ENCODE data around the gene KLHDC10. TPM values are rescaled to one million over a fixed set of nuclear protein-coding genes. Genes with fewer than 3 reads are reported as not detected.
"Not testable (repeated sequence)": the region's sequence is repeated elsewhere in the genome, so short reads cannot be mapped to it uniquely, and the experiment has no call there.

Gene KLHDC10
- total RNA-seq, 1 donor from 2014 or later, result 29.8 TPM

DNA sequence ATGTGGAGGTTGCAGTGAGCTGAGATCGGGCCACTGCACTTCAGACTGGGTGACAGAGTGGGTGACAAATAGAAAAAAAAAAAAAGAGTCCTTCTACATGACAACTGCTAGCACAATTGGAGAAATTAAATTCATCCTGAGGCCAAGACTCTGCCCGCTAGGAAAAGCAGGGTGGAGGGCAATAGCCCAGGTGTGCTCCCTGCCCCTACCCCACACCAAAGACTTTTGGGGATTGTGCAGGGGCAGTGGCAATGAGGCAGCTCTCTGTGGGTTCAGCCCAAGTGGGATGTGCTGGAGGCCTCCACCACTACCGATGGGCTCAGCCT, 73.6 kb downstream of the KLHDC10 start:
- Mint-ChIP-seq H3K9me3 (ENCODE audit: unreplicated experiment) (no peaks in the 10 kb centered on the region), H3K27me3 (ENCODE audit: unreplicated experiment) (peaks cover 7% of the 10 kb centered on the region), H3K4me1 (ENCODE audit: low read depth, unreplicated experiment) (peaks cover 20% of the 10 kb centered on the region), H3K36me3 (ENCODE audit: unreplicated experiment) (no peaks in the 10 kb centered on the region), H3K27ac (ENCODE audit: unreplicated experiment) (no peak overlapping the region), H3K4me3 (ENCODE audit: unreplicated experiment) (no peak overlapping the region)
- no peak for DNase-seq
- TF ChIP-seq, protein P1, sequence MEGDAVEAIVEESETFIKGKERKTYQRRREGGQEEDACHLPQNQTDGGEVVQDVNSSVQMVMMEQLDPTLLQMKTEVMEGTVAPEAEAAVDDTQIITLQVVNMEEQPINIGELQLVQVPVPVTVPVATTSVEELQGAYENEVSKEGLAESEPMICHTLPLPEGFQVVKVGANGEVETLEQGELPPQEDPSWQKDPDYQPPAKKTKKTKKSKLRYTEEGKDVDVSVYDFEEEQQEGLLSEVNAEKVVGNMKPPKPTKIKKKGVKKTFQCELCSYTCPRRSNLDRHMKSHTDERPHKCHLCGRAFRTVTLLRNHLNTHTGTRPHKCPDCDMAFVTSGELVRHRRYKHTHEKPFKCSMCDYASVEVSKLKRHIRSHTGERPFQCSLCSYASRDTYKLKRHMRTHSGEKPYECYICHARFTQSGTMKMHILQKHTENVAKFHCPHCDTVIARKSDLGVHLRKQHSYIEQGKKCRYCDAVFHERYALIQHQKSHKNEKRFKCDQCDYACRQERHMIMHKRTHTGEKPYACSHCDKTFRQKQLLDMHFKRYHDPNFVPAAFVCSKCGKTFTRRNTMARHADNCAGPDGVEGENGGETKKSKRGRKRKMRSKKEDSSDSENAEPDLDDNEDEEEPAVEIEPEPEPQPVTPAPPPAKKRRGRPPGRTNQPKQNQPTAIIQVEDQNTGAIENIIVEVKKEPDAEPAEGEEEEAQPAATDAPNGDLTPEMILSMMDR (IDR thresholded peaks at IDR 0.05; ENCODE audit: partially characterized antibody, unreplicated experiment), result no peak

DNA sequence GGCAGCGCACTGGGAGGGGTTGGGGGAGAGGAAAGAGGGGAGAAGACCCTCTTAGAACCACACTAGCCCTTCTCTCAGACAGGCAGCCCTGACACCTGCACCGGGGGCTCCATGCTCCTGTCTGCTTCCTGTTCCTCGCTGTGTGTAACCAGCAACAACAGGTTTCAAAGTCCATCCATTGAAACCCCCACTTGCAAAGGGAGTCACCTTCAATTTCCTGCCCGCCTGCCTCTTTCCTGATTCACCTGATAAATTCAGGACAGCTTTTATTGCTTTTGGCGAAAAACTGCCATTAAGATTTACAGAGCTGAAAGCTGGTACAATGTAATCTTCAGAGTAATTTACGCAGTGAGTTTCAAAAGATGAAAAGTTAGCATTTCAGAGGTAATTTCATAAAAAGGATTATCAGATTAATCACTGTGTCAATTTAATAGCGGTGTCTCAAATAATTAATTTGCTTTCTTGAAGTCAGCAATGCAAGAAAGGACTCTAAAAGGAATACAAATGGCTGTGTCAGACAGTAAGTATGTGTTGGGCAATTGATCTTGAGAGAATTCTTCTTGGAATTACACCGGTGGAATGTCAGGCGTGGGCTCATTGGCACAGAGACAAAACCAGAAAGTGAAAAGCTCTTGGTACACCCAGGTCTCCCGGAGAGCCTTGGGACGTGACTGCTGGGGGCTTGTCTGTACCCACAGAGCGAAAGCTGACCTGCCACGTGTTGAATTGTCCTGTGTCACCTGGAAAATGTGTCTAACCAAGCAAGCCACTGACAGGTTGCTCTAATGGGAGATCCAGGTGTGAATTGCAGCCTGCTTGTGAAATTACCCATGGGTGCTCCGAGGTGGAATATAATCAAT, 74.2 kb downstream of the KLHDC10 start:
- TF ChIP-seq, protein P1 (IDR thresholded peaks at IDR 0.05; ENCODE audit: partially characterized antibody, unreplicated experiment), result no peak
- peaks cover 18% of the 10 kb centered on the region for H3K4me1 Mint-ChIP-seq (ENCODE audit: low read depth, unreplicated experiment)
- H3K27ac Mint-ChIP-seq (ENCODE audit: unreplicated experiment), result no peak overlapping the region
- H3K9me3 Mint-ChIP-seq (ENCODE audit: unreplicated experiment), result no peaks in the 10 kb centered on the region
- H3K36me3 Mint-ChIP-seq (ENCODE audit: unreplicated experiment), result no peaks in the 10 kb centered on the region
- DNase-seq, result no peak
- H3K27me3 Mint-ChIP-seq (ENCODE audit: unreplicated experiment), result peaks cover 8% of the 10 kb centered on the region
- H3K4me3 Mint-ChIP-seq (ENCODE audit: unreplicated experiment), result no peak overlapping the region

DNA sequence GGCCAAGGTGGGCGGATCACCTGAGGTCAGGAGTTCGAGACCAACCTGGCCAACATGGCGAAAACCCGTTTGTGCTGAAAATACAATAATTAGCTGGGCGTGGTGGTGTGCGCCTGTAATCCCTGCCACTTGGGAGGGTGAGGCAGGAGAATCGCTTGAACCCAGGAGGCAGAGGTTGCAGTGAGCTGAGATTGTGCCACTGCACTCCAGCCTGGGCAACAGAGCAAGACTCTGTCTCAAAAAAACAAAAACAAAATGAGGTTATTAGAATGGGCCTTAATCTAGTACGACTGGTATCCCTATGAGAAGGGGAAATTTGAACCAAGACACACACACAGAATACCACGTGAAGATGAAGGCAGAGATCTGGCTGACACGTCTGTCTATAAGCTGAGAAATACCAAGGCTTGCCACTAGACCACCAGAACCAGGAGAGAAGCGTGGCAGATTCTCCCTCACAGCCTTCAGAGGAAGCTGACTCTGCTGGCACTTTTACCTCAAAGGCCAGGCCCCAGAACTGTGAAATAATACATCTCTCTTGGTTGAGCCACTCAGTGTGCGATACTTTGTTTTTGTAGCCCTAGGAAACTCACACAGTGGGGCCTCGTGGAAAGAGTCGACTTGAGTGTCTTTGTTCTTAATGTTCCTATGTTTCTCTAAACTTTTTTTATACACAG, 75.2 kb downstream of the KLHDC10 start:
- peaks cover 8% of the 10 kb centered on the region for H3K27me3 Mint-ChIP-seq (ENCODE audit: unreplicated experiment)

DNA sequence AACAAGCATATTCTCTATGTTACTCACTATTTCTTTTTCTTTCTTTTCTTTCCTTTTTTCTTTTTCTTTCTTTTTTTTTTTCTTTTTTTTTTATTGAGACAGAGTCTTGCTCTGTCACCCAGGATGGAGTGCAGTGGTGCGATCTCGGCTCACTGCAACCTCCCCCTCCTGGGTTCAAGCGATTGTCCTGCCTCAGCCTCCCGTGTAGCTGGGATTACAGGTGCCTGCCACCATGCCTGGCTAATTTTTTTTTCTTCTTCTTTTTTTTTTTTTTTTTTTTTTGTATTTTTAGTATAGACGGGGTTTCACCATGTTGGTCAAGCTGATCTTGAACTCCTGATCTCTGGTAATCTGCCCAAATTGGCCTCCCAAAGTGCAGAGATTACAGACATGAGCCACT, 75.8 kb downstream of the KLHDC10 start:
- not testable (repeated sequence) for H3K9me3 Mint-ChIP-seq (ENCODE audit: unreplicated experiment)
- peaks cover 12% of the 10 kb centered on the region for H3K4me1 Mint-ChIP-seq (ENCODE audit: low read depth, unreplicated experiment)

More for the DNA sequence above, 75.2 kb downstream of the KLHDC10 start:
- TF ChIP-seq, protein P1 (IDR thresholded peaks at IDR 0.05; ENCODE audit: partially characterized antibody, unreplicated experiment), result no peak
- Mint-ChIP-seq H3K9me3 (ENCODE audit: unreplicated experiment) (no peaks in the 10 kb centered on the region), H3K4me3 (ENCODE audit: unreplicated experiment) (no peak overlapping the region), H3K36me3 (ENCODE audit: unreplicated experiment) (no peaks in the 10 kb centered on the region), H3K27ac (ENCODE audit: unreplicated experiment) (no peak overlapping the region), H3K4me1 (ENCODE audit: low read depth, unreplicated experiment) (peaks cover 14% of the 10 kb centered on the region)
- DNase-seq, result no peak

DNA sequence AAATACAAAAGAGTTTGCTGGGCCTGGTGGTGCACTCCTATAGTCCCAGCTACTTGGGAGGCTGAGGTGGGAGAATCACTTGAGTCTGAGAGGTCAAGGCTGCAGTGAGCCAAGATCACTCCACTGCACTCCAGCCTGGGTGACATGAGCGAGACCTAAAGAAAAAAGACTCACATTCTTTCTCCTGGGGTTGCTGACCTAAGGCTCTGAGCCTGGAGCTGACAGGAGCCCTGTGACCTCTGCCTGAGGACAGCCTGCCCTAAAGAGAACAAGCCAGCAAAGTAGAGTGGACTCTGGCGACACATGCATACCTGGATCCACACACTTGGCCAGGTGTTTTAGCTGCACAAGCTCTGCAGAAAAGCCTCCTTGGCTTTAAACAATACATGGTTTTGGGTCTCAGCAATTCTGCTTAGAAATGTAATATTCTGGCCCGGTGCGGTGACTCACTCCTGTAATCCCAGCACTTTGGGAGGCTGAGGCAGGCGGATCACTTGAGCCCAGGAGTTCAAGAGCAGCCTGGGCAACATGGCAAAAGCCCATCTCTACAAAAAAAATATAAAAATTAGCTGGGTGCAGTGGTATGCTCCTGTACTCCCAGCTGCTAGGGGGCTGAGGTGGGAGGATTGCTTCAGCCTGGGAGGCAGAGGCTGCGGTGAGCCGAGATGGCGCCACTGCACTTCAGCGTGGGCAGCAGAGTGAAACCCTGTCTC, 76.5 kb downstream of the KLHDC10 start:
- Mint-ChIP-seq H3K27ac (ENCODE audit: unreplicated experiment) (no peak overlapping the region), H3K4me3 (ENCODE audit: unreplicated experiment) (no peak overlapping the region), H3K36me3 (ENCODE audit: unreplicated experiment) (no peaks in the 10 kb centered on the region), H3K9me3 (ENCODE audit: unreplicated experiment) (no peaks in the 10 kb centered on the region), H3K4me1 (ENCODE audit: low read depth, unreplicated experiment) (peaks cover 9% of the 10 kb centered on the region), H3K27me3 (ENCODE audit: unreplicated experiment) (peaks cover 8% of the 10 kb centered on the region)
- TF ChIP-seq, protein P1 (IDR thresholded peaks at IDR 0.05; ENCODE audit: partially characterized antibody, unreplicated experiment), result no peak
- no peak for DNase-seq

More for the DNA sequence above, 75.8 kb downstream of the KLHDC10 start:
- not testable (repeated sequence) for DNase-seq; H3K4me3 Mint-ChIP-seq (ENCODE audit: unreplicated experiment); H3K36me3 Mint-ChIP-seq (ENCODE audit: unreplicated experiment); H3K27me3 Mint-ChIP-seq (ENCODE audit: unreplicated experiment); H3K27ac Mint-ChIP-seq (ENCODE audit: unreplicated experiment)

Data from glutamatergic neuron (in vitro differentiated cells).